ENCODE results near the gene OR4S1.
"Not testable (repeated sequence)": the region's sequence is repeated elsewhere in the genome, so short reads cannot be mapped to it uniquely, and the experiment has no call there.

OR4S1 gene, protein sequence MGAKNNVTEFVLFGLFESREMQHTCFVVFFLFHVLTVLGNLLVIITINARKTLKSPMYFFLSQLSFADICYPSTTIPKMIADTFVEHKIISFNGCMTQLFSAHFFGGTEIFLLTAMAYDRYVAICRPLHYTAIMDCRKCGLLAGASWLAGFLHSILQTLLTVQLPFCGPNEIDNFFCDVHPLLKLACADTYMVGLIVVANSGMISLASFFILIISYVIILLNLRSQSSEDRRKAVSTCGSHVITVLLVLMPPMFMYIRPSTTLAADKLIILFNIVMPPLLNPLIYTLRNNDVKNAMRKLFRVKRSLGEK

DNA sequence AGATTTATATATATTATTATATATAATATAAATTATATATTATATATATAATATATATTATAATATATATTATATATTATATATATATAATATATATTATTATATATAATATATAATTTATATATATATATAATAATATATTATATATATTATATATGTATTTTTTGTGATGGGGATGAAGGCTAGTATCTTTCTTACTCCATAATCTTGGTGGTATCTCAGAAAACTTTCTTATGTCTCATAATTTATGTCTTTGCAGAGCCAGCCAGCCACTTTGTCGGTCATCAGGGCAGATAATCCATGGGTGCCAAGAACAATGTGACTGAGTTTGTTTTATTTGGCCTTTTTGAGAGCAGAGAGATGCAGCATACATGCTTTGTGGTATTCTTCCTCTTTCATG is at the start of gene OR4S1:
Gene OR4S1 (plus strand): TSS at position 301 of the 400 bp plus-strand sequence. CDS start 0 bp downstream, at position 301.
- in situ Hi-C loops (cut with HindIII; ENCODE audit: low sequenced_read_pairs): no loop called here

DNA sequence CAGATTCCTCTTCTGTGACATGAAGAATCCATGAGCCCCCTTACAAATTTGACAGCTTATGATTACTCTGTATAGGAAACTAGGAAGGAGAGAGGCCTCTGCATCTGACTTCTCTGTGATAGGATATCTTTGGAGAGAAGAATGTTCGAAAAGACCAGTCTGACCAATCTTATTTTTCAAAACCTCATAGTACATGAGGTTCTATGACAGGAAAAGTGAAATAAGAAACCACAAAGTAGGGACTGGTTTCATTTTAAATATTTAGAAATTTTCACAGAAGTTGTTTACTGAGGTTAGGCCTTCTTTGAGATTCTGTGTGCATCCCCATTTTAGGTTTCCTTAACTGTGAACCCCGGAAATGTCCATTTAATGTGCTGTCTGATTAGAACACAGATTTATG is 44.4 kb upstream of the OR4S1 start:
- in situ Hi-C loops (cut with HindIII; ENCODE audit: low sequenced_read_pairs): no loop called here

DNA sequence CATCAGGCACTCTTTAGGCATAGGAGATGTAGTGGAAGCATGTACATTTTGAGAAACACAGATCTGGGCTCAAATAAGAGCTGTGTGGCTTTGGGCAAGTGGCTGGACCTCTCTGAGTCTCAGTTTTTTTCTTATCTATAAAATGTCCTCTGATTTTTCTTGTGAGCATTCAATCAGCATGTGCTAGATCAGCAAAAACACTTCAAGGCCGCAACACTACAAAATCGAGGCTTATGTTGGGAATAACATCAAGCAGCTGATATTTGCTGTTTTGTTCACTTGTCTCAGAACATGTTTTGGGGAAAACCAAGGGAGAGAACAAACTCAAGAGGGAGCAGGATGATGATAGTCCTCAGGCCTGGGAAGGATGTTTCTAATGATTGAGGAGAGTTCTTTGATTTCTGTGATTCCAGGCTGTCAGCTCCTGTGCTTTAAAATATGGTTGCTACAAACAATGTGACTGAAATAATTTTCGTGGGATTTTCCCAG is 42.6 kb upstream of the OR4S1 start, which contains the start of gene OR4X1:
Gene OR4X1 (plus strand): TSS at position 439 of the 489 bp plus-strand sequence. CDS start 0 bp downstream, at position 439.
- in situ Hi-C loops (cut with HindIII; ENCODE audit: low sequenced_read_pairs): no loop called here

DNA sequence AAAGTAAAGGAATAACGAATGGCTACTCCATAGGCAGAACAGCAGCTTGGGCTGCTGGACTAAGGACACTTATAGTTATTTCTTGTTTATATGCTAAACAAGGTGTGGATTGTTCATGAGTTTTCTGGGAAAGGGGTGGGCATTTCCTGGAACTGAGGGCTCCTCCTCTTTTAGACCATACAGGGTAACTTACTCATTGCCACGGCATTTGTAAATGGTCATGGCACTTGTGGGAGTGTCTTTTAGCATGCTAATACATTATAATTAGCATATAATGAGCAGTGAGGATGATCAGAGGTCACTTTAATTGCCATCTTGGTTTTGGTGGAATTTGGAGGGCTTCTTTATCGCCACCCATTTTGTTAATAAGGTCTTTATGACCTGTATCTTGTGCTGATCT is 35.4 kb upstream of the OR4S1 start:
- in situ Hi-C loops (cut with HindIII; ENCODE audit: low sequenced_read_pairs): no loop called here

DNA sequence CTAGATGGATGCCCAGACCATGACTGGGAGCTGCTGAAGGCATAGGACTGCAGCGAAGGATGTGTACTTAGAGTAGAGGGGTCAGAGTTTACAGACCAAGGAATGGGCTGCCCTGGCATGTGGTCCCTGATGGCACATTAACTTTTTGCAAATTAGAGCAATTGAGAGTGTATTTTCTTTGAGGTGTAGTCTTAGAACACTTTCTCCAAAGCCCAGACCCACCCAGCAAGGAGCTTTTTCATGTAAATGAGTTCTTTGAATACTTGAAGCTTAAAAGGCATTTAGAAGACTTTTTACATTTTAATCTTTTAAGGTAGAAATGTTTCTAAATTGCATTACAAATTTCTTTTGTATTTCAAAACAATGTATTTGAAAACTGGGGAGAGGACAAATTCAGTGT is 33.4 kb upstream of the OR4S1 start:
- in situ Hi-C loops (cut with HindIII; ENCODE audit: low sequenced_read_pairs): no loop called here

DNA sequence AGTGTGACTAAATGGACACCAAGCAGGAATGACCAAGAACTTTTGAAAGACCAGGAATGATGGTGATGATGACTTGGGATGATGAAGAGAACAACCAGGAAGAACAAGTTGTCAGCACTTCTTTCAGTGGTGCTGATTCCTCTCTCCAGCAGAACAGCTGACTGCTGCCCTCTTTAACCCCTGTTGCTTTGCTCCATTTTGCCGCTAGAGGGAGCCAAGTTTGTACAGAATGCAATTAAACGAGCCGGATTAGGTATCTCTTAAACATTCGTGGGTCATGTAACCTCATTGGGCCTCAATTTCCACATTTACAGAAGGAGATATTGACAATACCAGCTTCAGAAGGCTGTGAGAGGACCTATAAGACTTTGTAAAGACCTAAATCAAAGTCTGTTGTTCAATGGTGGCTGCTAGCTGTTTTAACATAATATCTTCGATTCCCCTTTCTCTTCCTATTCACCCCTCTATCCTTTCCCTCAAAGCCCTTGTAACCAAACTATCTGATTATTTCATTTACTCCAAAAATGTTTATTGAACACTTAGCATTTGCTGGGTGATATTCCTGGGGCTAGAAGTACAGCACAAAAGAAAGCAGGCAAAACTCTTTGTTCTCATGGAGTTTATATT is 1.9 kb downstream of the OR4S1 start:
- in situ Hi-C loops (cut with HindIII; ENCODE audit: low sequenced_read_pairs): no loop called here

DNA sequence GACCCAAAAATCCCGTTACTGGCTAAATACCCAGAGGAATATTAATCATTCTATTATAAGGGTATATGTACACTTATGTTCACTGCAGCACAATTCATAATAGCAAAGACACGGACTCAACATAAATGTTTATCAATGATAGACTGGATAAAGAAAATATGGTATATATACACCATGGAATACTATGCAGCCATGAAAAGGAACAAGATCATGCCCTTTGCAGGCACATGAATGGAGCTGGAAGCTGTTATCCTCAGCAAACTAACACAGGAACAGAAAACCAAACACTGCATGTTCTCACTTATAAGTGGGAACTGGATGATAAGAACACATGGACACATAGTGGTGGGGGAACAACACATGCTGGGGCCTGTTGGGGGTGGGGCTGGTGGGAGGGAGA is 7.6 kb downstream of the OR4S1 start:
- in situ Hi-C loops (cut with HindIII; ENCODE audit: low sequenced_read_pairs): not testable (repeated sequence)

GRCh38 chr11:48319813-48320212 is 13.8 kb downstream of the OR4S1 start:
- in situ Hi-C loops (cut with HindIII; ENCODE audit: low sequenced_read_pairs): not testable (repeated sequence)

DNA sequence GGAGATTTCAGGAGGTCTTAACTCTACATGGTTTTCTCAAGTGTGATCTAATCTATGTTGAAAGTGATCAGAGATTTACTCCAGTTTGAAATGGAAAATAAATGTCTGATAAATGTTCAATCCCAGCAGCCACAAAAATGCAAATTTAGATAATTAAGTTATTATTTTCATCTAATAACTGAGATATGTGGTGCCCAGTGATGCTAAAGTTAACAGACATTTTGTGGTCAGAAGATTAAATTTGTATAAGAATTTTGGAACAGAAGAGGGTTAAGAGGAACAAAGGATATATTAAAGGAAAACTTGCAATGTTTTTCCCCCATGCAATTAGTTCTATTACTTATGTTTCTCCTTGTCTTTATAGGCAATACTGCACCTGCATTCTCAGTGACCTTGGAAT is 18.6 kb downstream of the OR4S1 start, which contains the start of gene OR4C3:
Gene OR4C3 (plus strand): TSS at position 301 of the 400 bp plus-strand sequence. CDS start 102 bp downstream, outside the sequence.
- in situ Hi-C loops (cut with HindIII; ENCODE audit: low sequenced_read_pairs): not testable (repeated sequence)

DNA sequence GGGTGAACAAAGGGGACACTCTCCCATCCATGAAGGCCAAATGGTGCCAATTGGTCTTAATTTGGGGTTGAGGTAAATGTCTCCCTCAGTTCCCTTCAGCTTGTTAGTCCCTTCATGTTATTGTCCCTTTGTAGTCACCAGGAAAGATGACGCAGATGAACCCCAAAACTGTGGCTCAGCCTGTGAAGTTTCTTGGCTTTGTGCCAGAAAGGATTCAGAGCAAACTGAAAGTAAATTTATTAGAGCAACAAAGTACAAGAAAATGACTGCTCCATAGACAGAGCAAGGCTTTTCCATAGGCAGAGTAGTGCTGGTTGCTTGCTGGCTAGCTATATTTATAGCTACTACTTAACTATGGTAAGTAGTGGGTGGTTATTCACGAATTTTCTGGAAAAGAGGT is 35.4 kb downstream of the OR4S1 start:
- in situ Hi-C loops (cut with HindIII; ENCODE audit: low sequenced_read_pairs): no loop called here

DNA sequence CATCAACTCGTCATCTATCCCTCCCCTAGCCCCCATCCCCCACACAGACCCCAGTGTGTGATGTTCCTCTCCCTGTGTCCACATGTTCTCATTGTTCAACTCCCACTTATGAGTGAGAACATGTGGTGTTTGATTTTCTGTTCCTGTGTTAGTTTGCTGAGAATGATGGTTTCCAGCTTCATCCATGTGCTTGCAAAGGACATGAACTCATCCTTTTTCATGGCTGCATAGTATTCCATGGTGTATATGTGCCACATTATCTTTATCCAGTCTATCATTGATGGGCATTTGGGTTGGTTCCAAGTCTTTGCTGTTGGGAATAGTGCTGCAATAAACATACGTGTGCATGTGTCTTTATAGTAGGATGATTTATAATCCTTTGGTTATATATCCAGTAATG is 36.5 kb downstream of the OR4S1 start:
- in situ Hi-C loops (cut with HindIII; ENCODE audit: low sequenced_read_pairs): not testable (repeated sequence)

- in situ Hi-C loops (cut with HindIII; ENCODE audit: low sequenced_read_pairs): not testable (repeated sequence)
Observed at GRCh38 chr11:48346286-48346685, 40.3 kb downstream of the OR4S1 start.

GRCh38 chr11:48354013-48354412 is 48.0 kb downstream of the OR4S1 start:
- in situ Hi-C loops (cut with HindIII; ENCODE audit: low sequenced_read_pairs): no loop called here

DNA sequence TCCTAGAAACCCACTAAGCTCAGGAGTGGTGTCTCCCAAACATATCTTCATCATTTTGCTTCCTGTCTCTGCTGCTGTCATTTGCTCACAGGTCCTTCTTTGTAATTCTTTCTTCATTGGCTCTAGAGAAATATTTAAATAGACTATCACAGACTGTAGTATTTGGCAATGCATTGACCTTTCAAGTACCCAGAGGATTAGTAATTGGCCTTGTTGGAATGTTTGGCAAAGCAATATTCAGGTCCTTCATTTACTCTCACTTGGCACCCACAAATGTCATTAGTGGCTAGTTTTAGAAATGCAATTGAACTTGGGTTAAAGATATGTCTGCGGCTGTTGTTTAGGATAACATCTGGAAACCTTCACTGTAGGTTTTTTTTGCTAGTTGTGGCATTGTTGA is 48.7 kb downstream of the OR4S1 start:
- in situ Hi-C loops (cut with HindIII; ENCODE audit: low sequenced_read_pairs): no loop called here

Measured in DLD1 (cell line).